ENCODE measurements around the gene DLGAP1.

DLGAP1 gene

DNA sequence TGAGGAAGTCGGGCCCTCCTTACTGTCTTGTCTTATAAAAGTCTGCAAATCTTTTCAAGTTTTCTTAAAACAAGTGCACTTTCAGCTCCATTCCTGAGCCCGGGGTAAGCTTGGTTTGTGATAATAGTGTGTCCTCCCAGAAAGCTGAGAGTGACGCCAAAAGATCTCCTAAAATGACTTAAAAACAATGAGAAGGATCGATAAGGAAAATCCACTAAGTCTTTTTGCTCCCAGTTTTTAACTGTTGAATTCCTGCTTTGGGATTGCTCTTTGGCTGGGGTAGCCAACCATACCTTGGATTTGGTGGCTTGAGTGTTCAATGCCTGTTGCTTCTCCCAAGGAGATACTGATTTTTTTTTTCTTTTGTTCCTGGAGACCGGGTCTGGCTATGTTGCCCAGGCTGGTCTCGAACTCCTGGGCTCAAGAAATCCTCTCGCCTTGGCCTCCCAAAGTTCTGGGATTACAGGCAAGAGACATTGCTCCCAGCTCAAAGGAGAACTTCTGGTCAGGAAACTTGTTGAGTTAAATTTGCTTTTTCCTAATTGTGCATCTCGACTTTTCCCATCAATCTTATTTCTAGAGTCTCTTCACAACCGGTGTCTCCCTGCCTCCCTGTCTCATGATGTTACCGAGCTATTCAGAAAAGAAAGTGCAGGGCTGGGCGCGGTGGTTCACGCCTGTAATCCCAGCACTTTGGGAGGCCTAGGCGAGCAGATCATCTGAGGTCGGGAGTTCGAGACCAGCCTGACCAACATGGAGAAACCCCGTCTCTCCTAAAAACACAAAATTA is 1002.2 kb downstream of the DLGAP1 start:
- no peak for DNase-seq

DNA sequence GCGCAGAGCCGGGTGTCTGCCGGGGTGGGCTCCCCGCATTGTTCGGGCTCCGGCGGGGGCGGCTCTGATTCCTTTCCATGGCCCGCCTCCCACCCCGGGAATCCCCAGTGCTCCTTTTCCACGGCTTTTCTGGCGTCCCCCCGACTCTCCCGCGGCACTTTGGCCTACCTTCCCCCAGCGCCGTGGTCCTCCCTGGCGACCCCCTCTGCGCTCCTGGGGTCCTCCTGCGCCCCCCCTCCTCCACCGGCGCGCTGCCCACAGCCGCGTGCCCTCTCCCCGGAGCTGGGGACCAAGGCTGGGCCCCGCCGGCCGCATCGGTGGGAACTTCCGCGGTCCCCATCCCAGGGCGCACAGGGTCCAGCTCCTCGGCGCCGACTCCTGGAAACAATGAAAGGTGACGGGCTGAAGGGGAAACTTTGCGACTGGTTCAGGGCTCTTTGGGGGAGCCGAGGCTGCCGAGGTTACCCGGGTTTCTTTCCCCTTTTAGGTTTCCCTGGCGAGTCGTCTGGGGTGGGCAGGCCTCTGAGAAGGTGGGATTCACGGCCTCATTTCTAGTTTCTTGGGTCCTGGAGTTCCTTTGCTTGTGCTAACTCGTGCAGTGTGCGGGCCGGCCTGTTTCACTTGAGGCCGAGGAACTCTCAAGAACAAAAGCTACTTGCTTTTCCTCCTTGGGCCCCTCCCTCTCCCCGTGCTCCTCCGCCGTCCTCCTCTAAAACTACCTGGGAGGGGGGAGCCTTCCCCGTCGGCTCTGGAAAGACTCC is 1002.9 kb downstream of the DLGAP1 start:
- peak; percentile 28 for DNase-seq

DNA sequence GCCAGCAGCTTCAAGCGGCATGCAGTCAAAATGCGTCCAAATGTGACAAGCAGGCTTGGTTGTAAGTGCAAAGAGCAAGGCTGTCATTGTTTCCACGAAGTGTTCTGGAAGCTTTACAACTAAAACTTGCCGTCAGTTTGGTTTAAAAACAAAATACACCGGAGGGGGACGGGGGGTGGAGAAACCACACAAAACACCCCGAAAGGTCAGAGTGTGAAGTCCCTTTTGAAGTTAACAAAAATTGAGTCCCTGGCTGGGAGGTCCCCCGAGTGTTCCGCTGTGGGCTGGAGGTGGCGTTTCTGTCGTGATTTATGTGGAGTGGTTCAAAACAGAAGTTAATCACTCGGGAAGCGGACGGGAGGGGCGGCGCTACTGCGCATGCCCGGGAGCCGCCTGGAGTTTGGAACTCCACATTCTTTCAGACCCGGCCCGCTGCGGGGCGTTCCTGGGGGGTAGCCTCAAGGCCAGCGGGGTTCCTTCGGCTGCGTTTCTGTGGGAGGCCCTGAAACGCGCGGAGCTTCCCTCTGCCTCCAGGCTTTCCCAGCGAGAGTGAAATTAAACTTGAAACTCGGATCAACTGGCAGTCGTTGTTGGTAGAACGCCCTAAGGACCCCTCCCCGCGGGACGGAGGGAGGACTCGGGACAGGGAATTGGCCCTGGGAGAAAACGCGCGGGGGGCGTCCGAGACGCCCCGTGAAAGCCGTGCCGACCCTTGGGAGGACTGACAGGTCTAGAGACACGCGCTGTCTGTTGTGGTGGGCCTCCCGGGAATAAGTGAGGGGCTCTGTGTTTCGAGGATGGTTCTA is 1003.7 kb downstream of the DLGAP1 start:
- peak; percentile 89 for DNase-seq

DNA sequence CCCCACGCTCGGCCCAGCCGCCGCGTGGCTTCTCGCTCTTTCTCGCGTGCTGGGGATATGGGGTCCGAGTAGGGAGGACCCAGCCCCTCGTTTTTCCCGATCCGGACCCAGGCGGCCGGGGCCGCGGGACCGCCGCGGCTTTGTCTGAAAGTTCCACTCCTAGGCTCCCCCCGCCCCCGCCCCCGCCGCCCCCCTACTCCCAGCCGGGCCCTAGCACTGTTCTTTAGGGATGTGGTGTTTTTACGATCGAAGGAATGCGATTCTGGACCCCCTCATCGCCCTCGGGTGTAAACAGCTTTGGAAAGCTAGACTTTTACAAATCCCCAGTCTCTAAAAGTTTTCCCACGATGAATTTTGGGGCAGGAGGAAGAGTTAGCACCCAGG is 1004.3 kb downstream of the DLGAP1 start:
- DNase-seq = no peak

DNA sequence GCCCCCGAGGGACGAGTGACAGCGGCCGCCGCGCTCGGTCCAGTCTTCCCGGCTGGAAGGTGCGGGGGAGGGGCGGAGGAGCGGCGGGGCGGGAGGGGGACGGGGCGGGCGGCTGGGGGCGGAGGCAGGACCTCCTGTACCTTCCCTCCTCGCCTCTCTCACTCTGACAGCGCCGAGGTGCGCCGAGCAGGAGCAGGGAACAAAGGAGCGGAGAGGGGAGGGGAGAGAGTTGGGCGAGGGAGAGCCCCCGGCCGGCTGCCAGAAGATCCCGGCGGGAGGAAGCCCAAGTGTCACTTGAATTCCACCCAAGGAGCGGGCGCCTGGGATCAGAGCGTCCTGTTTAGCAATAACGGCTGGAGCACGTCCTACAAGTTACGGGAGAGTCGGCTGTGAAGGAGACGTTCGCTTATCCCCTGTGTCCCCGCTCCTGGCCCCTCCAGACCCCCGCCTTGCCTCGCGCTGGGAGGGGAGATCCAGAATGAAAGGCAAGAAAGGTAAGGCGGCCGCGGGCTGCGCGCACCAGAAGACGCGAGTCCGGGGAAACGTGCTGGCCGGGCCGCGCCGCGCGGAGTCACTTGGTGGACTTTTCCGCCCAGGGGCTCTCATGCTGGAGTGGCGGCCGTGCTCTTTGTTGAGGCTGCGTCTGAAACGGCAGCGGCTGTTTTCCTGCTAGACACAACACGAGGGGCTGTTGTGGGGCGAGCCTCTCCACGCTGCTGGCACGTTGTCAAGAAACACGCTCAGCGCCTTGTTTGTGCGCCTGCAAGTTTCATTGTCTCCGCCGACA is 1004.9 kb downstream of the DLGAP1 start, which contains the start of gene TGIF1:
TGIF1 (plus strand) TSS at position 161 of the 787 bp plus-strand sequence; CDS start at position 479, 318 bp downstream.
- DNase-seq = peak; percentile 60

DNA sequence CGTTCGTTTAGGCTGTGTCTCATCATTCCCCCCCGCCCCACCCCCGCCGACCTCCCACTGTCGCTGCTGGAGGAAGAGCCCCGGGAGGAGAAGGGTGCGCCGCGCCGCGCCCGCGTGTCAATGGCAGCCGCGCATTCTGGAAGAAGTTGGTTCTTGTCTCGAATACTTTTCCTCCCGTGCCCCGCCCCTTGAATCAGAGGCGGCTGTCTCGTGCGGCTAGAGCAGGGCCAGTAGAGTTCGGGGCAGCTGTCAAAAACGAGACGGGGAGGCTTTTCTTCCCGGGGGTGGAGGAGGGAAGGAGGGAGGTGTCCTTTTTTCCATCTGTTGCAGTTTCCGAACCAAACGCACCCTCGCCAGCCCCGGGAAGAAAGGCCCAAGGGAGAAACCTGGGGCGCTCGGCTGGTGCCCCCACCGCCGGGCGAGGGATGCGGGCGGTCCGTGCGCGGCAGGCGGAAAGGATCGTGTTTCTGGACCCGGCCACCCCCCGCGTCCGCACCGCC is 1005.5 kb downstream of the DLGAP1 start:
- no peak for DNase-seq

DNA sequence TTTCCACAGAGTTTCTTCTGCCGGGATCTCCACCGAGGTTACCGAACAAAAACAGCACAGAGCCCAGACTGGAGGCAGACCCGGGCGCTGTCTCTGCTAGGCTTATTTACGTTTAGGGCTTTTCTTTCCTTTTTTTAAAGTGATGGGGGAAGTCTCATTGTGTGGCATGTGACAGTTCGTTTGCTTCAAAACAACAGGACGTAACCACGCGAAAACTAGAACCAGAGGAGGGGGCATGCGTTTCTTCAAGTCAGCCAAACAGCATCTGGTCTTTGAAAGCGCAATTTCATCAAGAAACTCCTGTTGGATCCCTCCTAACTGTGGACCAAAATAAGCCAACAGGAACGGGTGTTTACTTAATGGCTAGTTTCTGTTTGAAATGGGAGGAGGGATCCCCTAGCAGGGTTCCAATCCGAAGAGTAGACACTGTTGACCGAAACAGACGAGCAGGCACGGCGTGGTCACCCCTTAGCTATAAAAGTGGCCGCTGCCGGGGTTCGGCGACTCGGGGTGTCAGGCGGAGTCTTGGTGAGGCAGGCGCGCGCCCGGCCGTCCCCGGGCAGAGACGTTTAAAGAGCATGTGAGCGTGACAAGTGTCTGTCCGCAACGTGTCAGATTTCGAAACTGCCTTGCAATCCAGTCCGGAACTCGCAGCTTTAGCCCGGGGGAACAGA is 1006.1 kb downstream of the DLGAP1 start:
- peak; percentile 83 for DNase-seq

DNA sequence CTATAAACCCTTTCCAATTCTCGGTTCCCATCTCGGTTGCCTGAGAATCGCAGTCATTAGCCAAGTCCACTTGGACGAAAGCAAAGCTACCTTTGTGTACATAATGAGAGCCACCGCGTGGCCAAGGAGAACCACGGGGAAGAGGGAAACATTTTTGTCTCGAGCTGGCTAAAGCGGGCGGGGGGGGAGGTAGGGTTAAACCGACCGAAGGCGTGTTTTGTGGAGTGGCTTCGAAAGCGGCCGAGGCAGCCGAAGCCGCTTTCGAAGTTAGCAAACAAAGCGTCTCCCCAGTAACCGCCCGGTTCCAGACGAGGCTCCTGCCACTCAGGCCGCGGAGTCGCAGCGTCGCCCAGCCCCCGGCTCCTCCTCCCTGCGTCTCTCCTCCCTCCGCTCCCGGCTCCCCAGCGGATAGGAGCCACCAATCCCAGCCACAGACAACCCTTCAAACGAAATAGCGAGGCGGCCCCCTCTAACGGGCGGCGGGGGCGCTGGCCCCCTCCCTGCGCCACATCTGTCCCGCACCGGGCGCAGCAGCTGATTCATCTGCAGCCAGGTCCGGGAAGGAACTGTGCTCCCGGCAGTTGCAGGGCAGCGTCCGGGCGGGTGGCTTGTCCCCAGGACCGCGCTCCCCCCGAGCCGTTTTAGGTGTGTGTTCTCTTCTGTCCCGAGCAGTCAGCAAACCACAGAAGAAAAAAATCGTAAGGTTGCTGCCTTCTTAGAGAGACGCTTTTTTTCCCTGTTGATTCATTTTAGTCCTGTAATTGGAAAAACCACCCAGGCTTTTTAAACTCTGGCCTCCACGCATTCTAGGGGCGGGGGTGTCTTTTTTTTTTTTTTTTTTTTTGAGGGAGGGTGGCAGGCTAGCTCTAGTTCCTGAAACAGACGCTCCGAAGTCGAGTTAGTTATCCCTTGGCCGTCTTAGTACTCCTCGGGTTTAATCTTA is 1006.9 kb downstream of the DLGAP1 start:
- peak; percentile 90 for DNase-seq

DNA sequence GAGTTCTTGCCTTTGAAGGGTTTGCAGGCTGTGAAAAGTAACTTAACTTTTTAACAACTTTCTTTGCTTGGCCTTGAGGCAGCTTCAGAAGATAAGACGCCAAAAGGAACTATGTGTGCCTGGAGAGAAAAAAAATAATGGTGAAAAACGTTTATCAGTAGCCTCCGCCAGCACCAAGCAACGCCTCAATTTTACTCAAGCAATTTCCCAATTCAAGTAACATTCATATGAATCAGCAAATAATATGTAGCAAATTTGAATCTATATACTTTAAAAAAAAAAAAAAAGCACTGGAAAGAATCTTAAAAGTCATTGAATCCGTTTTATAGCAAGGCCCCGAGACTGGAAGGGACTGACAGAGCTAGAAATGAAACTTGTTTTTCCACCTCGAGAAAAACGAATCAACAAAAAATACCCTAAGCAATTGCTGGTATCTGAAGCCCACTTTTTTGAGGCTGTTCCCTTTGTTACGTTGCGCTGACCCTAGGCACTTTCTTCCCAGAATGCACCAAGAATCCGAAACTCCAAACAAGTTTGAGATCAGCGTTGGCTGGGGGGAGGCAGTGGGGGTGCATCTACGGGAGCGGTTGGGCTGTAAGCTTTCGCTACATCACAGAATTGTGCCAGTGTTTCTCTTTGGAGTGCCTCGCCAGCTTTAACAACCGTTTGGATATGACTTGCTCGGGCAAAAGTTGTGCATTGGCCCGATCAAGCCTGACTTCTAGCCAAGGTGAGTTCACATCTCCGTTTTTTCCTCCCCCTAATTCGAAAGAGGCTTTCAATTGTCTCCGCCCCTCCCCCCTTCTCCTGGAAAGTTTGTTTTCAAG is 1007.8 kb downstream of the DLGAP1 start:
- DNase-seq = peak; percentile 39
